Measurements from ENCODE around the gene AGPAT3.

Gene AGPAT3

DNA sequence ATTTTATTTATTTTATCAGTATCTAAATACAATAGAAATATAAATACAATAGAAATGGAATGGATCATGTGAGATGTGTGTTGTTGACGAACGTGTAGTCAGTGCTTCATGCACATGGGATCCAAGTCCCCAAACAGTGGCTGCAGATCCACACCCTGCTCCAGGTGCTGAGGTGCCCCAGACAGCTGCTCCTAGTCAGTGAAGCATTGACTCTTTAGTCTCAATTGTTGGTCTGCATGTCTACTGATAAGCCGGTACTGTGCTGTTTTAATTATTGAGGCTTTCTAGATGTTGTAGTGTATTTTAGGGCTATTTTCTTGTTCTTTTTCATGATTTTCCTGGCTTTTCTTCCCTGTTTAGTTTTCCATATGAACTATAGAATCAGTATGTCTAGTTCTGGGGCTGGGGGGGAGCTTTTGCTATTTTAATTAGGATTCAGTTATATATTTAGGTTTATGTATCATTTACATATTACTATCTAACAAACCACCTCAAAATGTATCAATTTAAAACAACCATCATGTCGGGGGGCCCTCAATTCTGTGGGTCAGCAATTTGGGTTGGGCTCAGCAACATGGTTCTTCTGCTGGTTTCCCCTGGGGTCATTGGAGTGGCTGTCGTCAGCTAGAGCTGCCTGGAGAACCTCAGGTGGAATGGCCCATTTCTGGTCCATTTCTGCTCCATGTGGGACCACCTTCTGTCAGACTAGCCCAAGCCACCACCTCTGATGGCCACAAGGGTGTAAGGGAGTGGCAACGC, 83.9 kb downstream of the AGPAT3 start:
- WGBS (ENCODE audit: insufficient coverage, insufficient read length), result no CpG with 5 or more reads among the region's 6 CpGs
- H3K36me3 ChIP-seq (ENCODE audit: control insufficient read depth, insufficient read depth, low read length), result no peaks in the 10 kb centered on the region
- no peak for DNase-seq (ENCODE audit: low read depth, low spot score)
- no peaks in the 10 kb centered on the region for H3K4me1 ChIP-seq (ENCODE audit: control insufficient read depth, insufficient read depth, low read length)
- no peaks in the 10 kb centered on the region for H3K9me3 ChIP-seq (ENCODE audit: control insufficient read depth, insufficient read depth, low read length)
- no peak overlapping the region for H3K27ac ChIP-seq (ENCODE audit: low read length)
- no peak overlapping the region for H3K4me3 ChIP-seq (ENCODE audit: low read length)
- H3K27me3 ChIP-seq (ENCODE audit: control insufficient read depth, insufficient read depth, low read length), result no peaks in the 10 kb centered on the region

DNA sequence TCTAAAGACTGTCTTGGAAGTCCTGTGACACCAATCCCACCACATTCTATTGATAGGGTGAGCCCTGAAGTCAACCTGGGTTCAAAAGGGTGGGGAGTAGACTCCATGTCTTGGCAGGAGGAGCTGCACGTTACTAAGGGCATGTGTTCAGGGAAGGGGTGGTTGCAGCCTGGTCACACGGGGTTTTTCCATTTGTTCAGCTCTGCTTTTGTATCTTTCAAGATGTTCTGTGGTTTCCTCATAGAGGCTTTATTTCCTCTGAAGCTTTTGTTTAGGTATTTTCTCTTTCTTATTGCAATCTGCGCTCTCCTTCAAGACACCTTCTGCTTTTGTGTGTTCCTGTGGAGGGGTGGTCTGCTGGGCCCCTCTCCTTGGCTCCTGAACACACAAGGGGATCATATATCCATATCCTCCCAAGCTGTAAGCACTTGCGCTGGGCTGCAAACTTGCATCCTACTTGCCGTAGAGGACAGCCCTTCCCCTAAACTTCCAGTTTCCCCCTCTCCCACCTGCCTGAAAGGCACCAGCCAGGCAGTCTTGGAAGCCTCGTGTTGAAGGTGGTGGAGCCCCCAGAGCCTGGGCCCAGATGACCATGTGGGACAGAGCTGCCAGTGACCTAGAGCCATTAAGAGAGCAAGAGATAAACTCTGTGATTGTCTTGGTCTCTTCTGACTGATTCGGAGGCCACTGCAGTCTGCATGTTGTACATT, 84.6 kb downstream of the AGPAT3 start:
- no CpG with 5 or more reads among the region's 7 CpGs for WGBS (ENCODE audit: insufficient coverage, insufficient read length)

DNA sequence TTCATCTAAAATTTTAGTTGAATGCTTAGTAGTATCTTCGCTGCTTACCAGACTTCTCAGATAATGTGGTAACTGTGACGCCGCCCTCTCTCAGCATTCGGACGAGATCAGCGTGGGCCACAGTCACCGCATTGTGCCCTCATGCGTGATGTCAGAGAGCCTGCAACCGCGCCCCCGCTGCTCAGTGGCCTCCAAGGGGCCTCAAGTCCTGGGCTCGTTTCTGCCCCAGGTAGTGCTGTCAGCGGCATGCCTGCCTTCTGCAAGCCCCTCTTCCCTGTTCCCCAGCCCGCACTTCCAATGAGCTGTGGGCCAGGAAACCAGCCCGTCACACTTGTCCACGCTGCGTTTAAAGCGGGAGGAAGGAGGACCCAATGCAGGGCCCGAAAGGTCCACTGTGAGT, 85.5 kb downstream of the AGPAT3 start:
- Histone ChIP-seq H3K27ac (ENCODE audit: low read length) (no peak overlapping the region), H3K4me3 (ENCODE audit: low read length) (no peak overlapping the region), H3K27me3 (ENCODE audit: control insufficient read depth, insufficient read depth, low read length) (no peaks in the 10 kb centered on the region), H3K36me3 (ENCODE audit: control insufficient read depth, insufficient read depth, low read length) (no peaks in the 10 kb centered on the region), H3K4me1 (ENCODE audit: control insufficient read depth, insufficient read depth, low read length) (no peaks in the 10 kb centered on the region), H3K9me3 (ENCODE audit: control insufficient read depth, insufficient read depth, low read length) (no peaks in the 10 kb centered on the region)
- WGBS (ENCODE audit: insufficient coverage, insufficient read length), result no CpG with 5 or more reads among the region's 19 CpGs
- DNase-seq (ENCODE audit: low read depth, low spot score), result no peak

More for the DNA sequence above, 84.6 kb downstream of the AGPAT3 start:
- no peaks in the 10 kb centered on the region for H3K9me3 ChIP-seq (ENCODE audit: control insufficient read depth, insufficient read depth, low read length)
- H3K4me1 ChIP-seq (ENCODE audit: control insufficient read depth, insufficient read depth, low read length), result no peaks in the 10 kb centered on the region
- no peaks in the 10 kb centered on the region for H3K27me3 ChIP-seq (ENCODE audit: control insufficient read depth, insufficient read depth, low read length)
- H3K4me3 ChIP-seq (ENCODE audit: low read length), result no peak overlapping the region
- DNase-seq (ENCODE audit: low read depth, low spot score), result no peak
- no peaks in the 10 kb centered on the region for H3K36me3 ChIP-seq (ENCODE audit: control insufficient read depth, insufficient read depth, low read length)
- H3K27ac ChIP-seq (ENCODE audit: low read length), result no peak overlapping the region

DNA sequence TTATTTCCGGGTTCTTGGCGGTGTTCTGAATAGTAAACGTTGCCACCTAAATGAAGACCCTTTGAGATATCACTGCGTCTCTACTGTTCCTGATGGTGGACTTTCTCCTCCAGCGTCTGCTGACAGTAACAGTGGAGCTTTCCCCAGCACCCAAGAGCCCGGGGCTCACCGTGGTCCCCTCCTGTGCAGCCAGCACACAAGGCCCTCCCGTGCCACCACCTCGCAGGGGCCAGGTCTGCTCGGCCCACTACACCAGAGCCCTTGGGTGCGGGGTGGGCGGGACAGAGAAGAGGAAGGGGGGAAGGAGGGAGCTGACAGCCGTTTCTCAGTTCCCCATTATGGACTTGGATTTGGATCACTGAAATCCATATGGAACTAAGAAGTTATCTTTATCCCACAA, 85.9 kb downstream of the AGPAT3 start:
- no peak for DNase-seq (ENCODE audit: low read depth, low spot score)
- Histone ChIP-seq H3K27ac (ENCODE audit: low read length) (no peak overlapping the region), H3K36me3 (ENCODE audit: control insufficient read depth, insufficient read depth, low read length) (no peaks in the 10 kb centered on the region), H3K4me1 (ENCODE audit: control insufficient read depth, insufficient read depth, low read length) (no peaks in the 10 kb centered on the region), H3K4me3 (ENCODE audit: low read length) (no peak overlapping the region), H3K27me3 (ENCODE audit: control insufficient read depth, insufficient read depth, low read length) (no peaks in the 10 kb centered on the region), H3K9me3 (ENCODE audit: control insufficient read depth, insufficient read depth, low read length) (no peaks in the 10 kb centered on the region)
- whole genome bisulfite sequencing (ENCODE audit: insufficient coverage, insufficient read length), result no CpG with 5 or more reads among the region's 13 CpGs

DNA sequence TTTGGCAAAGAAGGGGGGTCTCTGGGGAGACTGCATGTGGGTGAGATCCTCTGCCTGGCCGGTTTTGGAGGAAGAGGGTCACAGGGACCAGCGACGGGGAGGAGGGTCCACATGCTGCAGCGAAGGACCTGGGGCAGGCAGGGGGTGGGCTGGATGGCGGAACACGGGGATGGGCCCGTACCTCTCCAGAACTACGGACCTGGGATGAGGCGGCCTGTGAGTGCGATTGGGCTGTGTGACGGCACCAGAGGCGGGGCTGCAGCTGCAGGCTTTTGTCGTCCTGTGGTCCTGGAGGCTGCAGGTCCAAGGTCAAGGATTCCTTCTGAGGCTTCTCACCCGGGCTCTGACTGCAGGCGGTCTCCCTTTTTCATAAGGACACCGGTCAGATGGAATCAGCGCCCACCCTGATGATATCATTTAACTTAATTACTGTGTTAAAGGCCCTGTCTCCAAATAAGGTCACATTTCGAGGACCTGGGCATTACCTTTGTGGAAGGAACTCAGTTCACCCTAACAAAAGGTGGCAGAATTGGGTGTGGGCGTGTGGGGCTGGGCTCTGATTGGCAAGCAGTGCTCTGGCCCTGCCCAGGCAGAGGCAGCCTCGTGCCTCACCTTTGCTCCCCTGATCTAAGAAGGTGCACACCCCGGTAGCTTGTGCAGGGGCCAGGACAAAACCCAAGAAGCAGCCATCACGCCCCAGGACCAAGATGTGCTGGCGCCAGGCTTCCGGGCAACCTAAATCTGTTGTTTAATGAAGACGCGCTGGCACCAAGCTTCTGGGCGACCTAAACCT, 87.1 kb downstream of the AGPAT3 start:
- H3K27me3 ChIP-seq (ENCODE audit: control insufficient read depth, insufficient read depth, low read length), result no peaks in the 10 kb centered on the region
- no peak overlapping the region for H3K4me3 ChIP-seq (ENCODE audit: low read length)
- no peaks in the 10 kb centered on the region for H3K4me1 ChIP-seq (ENCODE audit: control insufficient read depth, insufficient read depth, low read length)
- H3K9me3 ChIP-seq (ENCODE audit: control insufficient read depth, insufficient read depth, low read length), result no peaks in the 10 kb centered on the region
- no peaks in the 10 kb centered on the region for H3K36me3 ChIP-seq (ENCODE audit: control insufficient read depth, insufficient read depth, low read length)
- no peak for DNase-seq (ENCODE audit: low read depth, low spot score)
- no CpG with 5 or more reads among the region's 27 CpGs for WGBS (ENCODE audit: insufficient coverage, insufficient read length)
- no peak overlapping the region for H3K27ac ChIP-seq (ENCODE audit: low read length)

DNA sequence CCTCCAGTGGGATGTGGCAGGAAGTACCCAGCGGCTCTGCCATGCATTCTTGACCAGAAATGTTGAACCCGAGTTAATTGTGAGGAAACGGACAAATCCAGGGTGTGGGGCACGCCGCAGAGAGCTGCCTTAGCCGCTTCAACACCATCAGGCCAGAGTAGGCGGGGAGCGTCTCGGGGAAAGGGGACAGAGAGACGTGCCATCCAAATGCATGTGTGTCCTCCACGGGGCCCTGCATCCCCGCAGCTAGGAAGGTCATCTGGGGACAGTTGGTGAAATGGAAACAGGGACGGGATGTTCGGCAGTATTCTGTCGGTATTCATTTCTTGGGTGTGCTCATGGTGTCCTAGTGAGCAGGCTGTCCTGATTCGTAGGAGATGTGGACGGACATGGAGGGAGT, 88.0 kb downstream of the AGPAT3 start:
- no peaks in the 10 kb centered on the region for H3K4me1 ChIP-seq (ENCODE audit: control insufficient read depth, insufficient read depth, low read length)
- H3K27ac ChIP-seq (ENCODE audit: low read length), result no peak overlapping the region
- H3K36me3 ChIP-seq (ENCODE audit: control insufficient read depth, insufficient read depth, low read length), result no peaks in the 10 kb centered on the region
- DNase-seq (ENCODE audit: low read depth, low spot score), result no peak
- no CpG with 5 or more reads among the region's 17 CpGs for WGBS (ENCODE audit: insufficient coverage, insufficient read length)
- H3K27me3 ChIP-seq (ENCODE audit: control insufficient read depth, insufficient read depth, low read length), result no peaks in the 10 kb centered on the region
- no peak overlapping the region for H3K4me3 ChIP-seq (ENCODE audit: low read length)
- no peaks in the 10 kb centered on the region for H3K9me3 ChIP-seq (ENCODE audit: control insufficient read depth, insufficient read depth, low read length)

DNA sequence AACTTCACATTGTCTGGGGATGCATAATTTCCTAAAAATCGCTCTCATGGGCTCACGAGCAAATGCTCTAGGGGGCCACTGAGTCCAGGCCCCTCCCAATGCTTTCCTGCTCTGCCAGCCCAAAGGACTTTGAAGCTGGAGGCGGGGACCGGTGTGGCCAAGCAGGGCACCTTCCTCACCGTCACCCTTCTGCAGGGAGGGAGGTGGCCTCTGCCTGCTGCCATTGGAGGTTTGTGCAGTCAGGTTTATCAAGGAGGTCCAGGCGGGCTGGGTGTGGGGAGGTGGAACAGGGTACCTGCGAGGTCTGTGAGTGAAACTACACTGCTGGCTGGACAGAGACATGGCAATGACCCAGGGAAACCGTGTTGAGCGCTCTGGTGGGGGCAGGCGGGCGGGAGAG, 89.0 kb downstream of the AGPAT3 start:
- Histone ChIP-seq H3K36me3 (ENCODE audit: control insufficient read depth, insufficient read depth, low read length) (no peaks in the 10 kb centered on the region), H3K27me3 (ENCODE audit: control insufficient read depth, insufficient read depth, low read length) (no peaks in the 10 kb centered on the region), H3K9me3 (ENCODE audit: control insufficient read depth, insufficient read depth, low read length) (no peaks in the 10 kb centered on the region), H3K4me3 (ENCODE audit: low read length) (no peak overlapping the region), H3K27ac (ENCODE audit: low read length) (no peak overlapping the region), H3K4me1 (ENCODE audit: control insufficient read depth, insufficient read depth, low read length) (0 out of 2 replicates have a peak, but pooled peaks cover 2% of the 10 kb centered on the region)
- WGBS (ENCODE audit: insufficient coverage, insufficient read length), result no CpG with 5 or more reads among the region's 11 CpGs
- no peak for DNase-seq (ENCODE audit: low read depth, low spot score)

DNA sequence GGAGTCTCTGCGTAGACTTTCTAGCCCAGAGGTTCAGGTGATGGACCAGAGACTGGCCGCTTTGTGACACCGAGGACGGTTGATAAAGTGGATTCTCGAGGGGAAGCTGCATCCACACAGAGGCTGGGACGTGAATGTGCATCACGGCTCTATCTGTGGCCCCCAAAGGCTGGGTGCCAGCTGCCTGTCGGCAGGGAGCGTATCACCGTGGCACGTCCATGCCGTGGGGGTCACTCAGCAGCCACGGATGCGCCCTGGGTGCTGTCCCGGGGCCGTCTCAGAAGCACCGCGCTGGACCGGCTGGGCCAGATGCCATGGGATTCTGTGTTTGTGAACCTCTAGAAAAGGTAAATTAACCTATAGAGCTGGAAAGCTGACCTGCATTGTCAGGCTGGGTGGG, 89.9 kb downstream of the AGPAT3 start:
- Histone ChIP-seq H3K36me3 (ENCODE audit: control insufficient read depth, insufficient read depth, low read length) (no peaks in the 10 kb centered on the region), H3K27me3 (ENCODE audit: control insufficient read depth, insufficient read depth, low read length) (no peaks in the 10 kb centered on the region), H3K9me3 (ENCODE audit: control insufficient read depth, insufficient read depth, low read length) (no peaks in the 10 kb centered on the region), H3K4me3 (ENCODE audit: low read length) (no peak overlapping the region), H3K27ac (ENCODE audit: low read length) (no peak overlapping the region), H3K4me1 (ENCODE audit: control insufficient read depth, insufficient read depth, low read length) (0 out of 2 replicates have a peak, but pooled peaks cover 2% of the 10 kb centered on the region)
- no CpG with 5 or more reads among the region's 19 CpGs for WGBS (ENCODE audit: insufficient coverage, insufficient read length)
- DNase-seq (ENCODE audit: low read depth, low spot score), result no peak

DNA sequence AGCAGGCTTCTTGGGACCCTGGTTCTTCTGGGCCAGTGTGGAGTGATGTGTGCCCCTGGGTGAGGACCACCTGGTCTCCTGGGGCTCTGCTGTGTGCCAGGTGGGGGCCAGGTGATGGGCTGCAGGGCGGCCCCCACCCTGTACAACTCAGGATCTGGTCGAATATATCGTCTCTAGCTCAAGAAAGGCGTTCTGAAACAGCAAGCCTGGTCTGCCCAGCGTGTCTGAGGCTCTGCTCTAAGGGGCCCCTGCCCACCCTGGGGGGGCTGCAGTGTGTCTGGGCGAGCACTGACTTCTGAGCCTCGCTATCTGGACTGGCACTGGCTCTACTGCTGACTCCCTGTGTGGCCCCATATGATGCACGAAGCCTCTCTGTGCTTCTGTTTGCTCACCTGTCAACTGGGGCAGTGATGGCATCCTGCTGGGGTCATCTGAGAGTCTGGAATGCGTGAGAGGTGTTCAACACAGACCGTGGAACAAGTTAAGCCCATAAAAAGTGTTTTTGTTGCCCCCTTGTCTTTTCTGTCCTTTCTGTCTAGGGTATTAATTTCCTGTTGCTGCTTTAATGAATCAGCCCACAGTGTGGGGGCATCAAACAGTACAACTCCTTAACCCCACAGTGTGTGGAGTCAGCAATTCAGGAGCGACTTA, 91.1 kb downstream of the AGPAT3 start:
- Histone ChIP-seq H3K27ac (ENCODE audit: low read length) (no peak overlapping the region), H3K27me3 (ENCODE audit: control insufficient read depth, insufficient read depth, low read length) (no peaks in the 10 kb centered on the region), H3K4me1 (ENCODE audit: control insufficient read depth, insufficient read depth, low read length) (0 out of 2 replicates have a peak, but pooled peaks cover 2% of the 10 kb centered on the region), H3K9me3 (ENCODE audit: control insufficient read depth, insufficient read depth, low read length) (no peaks in the 10 kb centered on the region), H3K36me3 (ENCODE audit: control insufficient read depth, insufficient read depth, low read length) (no peaks in the 10 kb centered on the region), H3K4me3 (ENCODE audit: low read length) (no peak overlapping the region)
- no CpG with 5 or more reads among the region's 11 CpGs for WGBS (ENCODE audit: insufficient coverage, insufficient read length)
- DNase-seq (ENCODE audit: low read depth, low spot score), result no peak

DNA sequence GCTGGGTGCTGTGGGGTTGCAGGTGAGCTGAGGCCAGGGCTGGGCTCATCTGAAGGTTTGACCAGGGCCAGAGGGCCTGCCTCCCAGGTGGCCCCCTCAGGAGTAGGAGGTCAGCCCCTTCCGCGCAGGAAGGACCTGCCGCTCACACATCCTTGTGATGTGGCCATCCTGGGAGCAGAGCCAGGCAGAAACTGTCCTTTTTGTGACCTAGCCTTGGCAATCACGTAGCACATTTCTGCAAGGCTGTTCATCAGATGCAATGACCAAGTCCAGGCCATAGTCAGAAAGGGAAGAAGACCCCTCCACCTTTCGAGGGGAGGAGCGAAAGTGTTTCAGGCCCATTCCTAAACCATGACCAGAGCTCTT, 91.6 kb downstream of the AGPAT3 start:
- no peak for DNase-seq (ENCODE audit: low read depth, low spot score)
- 0 out of 2 replicates have a peak, but pooled peaks cover 2% of the 10 kb centered on the region for H3K4me1 ChIP-seq (ENCODE audit: control insufficient read depth, insufficient read depth, low read length)
- WGBS (ENCODE audit: insufficient coverage, insufficient read length), result no CpG with 5 or more reads among the region's 6 CpGs
- H3K36me3 ChIP-seq (ENCODE audit: control insufficient read depth, insufficient read depth, low read length), result no peaks in the 10 kb centered on the region
- H3K4me3 ChIP-seq (ENCODE audit: low read length), result no peak overlapping the region
- H3K9me3 ChIP-seq (ENCODE audit: control insufficient read depth, insufficient read depth, low read length), result no peaks in the 10 kb centered on the region
- H3K27ac ChIP-seq (ENCODE audit: low read length), result no peak overlapping the region
- H3K27me3 ChIP-seq (ENCODE audit: control insufficient read depth, insufficient read depth, low read length), result no peaks in the 10 kb centered on the region
